NCI-H774 (cell line): ENCODE results near the gene HOXB8.

ENCODE experiments used
- DNase-seq: peaks from one replicate; lab custom pipeline; 2025; lab: John Stamatoyannopoulos, UW

Gene HOXB8

GRCh38 chr17:48567646-48568354 lies 47.3 kb downstream of the HOXB8 start:
- DNase-seq, result no peak

GRCh38 chr17:48567209-48567608 lies 47.9 kb downstream of the HOXB8 start:
- no peak for DNase-seq

- no peak for DNase-seq
Measured at GRCh38 chr17:48566717-48567116, 48.4 kb downstream of the HOXB8 start.

GRCh38 chr17:48565925-48566710 lies 49.0 kb downstream of the HOXB8 start:
- no peak for DNase-seq

- no peak for DNase-seq
Measured at GRCh38 chr17:48565022-48565554, 50.0 kb downstream of the HOXB8 start.

- DNase-seq, result no peak
Measured at GRCh38 chr17:48564188-48565021, 50.7 kb downstream of the HOXB8 start.

GRCh38 chr17:48563867-48564187 lies 51.3 kb downstream of the HOXB8 start:
- no peak for DNase-seq

- no peak for DNase-seq
Measured at GRCh38 chr17:48563385-48563838, 51.7 kb downstream of the HOXB8 start.

GRCh38 chr17:48562934-48563333 lies 52.2 kb downstream of the HOXB8 start:
- DNase-seq, result no peak
